Measurements from ENCODE around the gene SELENOS.

DNA sequence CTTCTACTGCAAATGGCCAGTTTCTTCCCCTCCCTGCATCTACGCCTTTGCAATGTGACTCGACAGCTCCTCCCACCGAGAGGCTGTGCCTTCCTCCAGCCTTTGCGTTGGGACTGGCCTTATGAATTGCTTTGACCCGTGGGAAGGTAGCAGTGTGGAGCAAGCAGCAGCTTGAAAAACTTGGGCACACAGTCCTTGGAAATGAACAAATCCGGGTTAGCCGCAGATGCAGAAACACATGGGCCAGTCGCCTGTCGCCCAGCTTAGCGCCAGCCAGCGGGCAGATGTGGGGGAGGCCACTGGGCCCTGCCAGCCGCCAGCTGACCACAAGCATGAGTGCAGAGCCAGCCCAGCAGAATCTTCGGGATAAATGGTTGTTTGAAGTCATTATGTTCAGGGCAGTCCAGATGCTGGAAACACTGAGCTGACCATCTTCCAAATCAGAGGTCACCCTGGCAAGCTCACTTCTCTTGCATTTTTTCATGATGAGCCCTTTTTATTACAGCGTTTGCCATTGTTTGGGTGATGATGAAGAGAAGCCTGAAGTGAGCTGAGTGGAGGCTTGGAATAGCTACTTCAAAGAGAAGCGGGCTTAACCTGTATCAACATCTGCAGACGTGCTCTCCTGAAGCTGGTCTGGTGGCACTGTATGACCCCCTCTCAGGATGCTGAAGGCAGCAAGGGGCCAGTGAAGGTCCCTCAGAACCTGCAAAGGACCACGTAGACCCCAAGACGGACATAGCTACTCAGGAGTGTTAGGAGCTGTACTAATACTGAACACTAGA lies 9.8 kb downstream of the SELENOS start:
- TF ChIP-seq, protein P1, sequence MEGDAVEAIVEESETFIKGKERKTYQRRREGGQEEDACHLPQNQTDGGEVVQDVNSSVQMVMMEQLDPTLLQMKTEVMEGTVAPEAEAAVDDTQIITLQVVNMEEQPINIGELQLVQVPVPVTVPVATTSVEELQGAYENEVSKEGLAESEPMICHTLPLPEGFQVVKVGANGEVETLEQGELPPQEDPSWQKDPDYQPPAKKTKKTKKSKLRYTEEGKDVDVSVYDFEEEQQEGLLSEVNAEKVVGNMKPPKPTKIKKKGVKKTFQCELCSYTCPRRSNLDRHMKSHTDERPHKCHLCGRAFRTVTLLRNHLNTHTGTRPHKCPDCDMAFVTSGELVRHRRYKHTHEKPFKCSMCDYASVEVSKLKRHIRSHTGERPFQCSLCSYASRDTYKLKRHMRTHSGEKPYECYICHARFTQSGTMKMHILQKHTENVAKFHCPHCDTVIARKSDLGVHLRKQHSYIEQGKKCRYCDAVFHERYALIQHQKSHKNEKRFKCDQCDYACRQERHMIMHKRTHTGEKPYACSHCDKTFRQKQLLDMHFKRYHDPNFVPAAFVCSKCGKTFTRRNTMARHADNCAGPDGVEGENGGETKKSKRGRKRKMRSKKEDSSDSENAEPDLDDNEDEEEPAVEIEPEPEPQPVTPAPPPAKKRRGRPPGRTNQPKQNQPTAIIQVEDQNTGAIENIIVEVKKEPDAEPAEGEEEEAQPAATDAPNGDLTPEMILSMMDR (IDR thresholded peaks at IDR 0.05; ENCODE audit: low read length): no peak
- no peak for TF ChIP-seq EZH2 (IDR thresholded peaks at IDR 0.05; ENCODE audit: borderline replicate concordance, low read length)
